Left renal cortex interstitium (tissue), 4 donors: Measurements from ENCODE around the gene NOLC1. TPM values are rescaled to one million over a fixed set of nuclear protein-coding genes. Genes with fewer than 3 reads are reported as not detected.
"Not testable (repeated sequence)": the region's sequence is repeated elsewhere in the genome, so short reads cannot be mapped to it uniquely, and the experiment has no call there.

ENCODE experiments used
- DNase-seq, 4 donors: peaks; one replicate each; pipeline ENCODE4 v3.0.0-alpha.2; 2013; ENCODE audit warnings: low read depth in 4 of 4, low spot score in 2 of 4, missing footprints in 1 of 4
- polyA plus RNA-seq, 4 donors: library from polyadenylated mRNA; unstranded; fragments of 120-200 nt; gene quantifications; one replicate each; pipeline ENCODE4 v1.2.1, GENCODE V29; 2013; ENCODE audit not compliant: insufficient read length in 4 of 4

Gene NOLC1
- polyA plus RNA-seq, 4 donors = 89.0 to 98.2 (median 93.0) TPM

- DNase-seq = no peak
These were observed 1.0 kb upstream of the NOLC1 start for GRCh38 chr10:102150970-102151773.

GRCh38 chr10:102152545-102152890 is 329 bp downstream of the NOLC1 start:
- DNase-seq = no peak

GRCh38 chr10:102153093-102153620 is 968 bp downstream of the NOLC1 start:
- no peak for DNase-seq

GRCh38 chr10:102154466-102155116 is 2.4 kb downstream of the NOLC1 start:
- no peak for DNase-seq

GRCh38 chr10:102157224-102157623 is 5.0 kb downstream of the NOLC1 start:
- DNase-seq = no peak

GRCh38 chr10:102159051-102159597 is 6.9 kb downstream of the NOLC1 start:
- DNase-seq = no peak

- DNase-seq = no peak
These were observed 7.6 kb downstream of the NOLC1 start for GRCh38 chr10:102159831-102160230.

- DNase-seq = no peak
These were observed 11.3 kb downstream of the NOLC1 start for GRCh38 chr10:102163342-102163989.

- no peak for DNase-seq
These were observed 15.7 kb downstream of the NOLC1 start for GRCh38 chr10:102167861-102168260.

GRCh38 chr10:102170602-102171001 is 18.4 kb downstream of the NOLC1 start:
- DNase-seq = no peak

GRCh38 chr10:102172288-102172687 is 20.1 kb downstream of the NOLC1 start:
- DNase-seq = no peak

- no peak for DNase-seq
These were observed 23.2 kb downstream of the NOLC1 start for GRCh38 chr10:102175415-102175814.

- no peak for DNase-seq
These were observed 32.4 kb downstream of the NOLC1 start for GRCh38 chr10:102184606-102185005.

GRCh38 chr10:102185272-102185671 is 33.1 kb downstream of the NOLC1 start:
- DNase-seq = no peak

GRCh38 chr10:102185811-102186527 is 33.8 kb downstream of the NOLC1 start:
- DNase-seq = no peak

- no peak for DNase-seq
These were observed 36.2 kb downstream of the NOLC1 start for GRCh38 chr10:102188298-102188940.

GRCh38 chr10:102188941-102189898 is 37.0 kb downstream of the NOLC1 start:
- DNase-seq = not testable (repeated sequence)

- DNase-seq = no peak
These were observed 39.8 kb downstream of the NOLC1 start for GRCh38 chr10:102191956-102192355.
